Activated naive CD8-positive, alpha-beta T cell (primary cell): ENCODE data around the gene TBRG1.

ENCODE experiments used
- H3K27ac Mint-ChIP-seq: one replicate; pipeline ENCODE4 v1.8.0; 2021; ENCODE audit warnings: mixed read lengths
- H3K27me3 Mint-ChIP-seq: one replicate; pipeline ENCODE4 v1.8.0; 2021; ENCODE audit warnings: mixed read lengths
- H3K36me3 Mint-ChIP-seq: one replicate; pipeline ENCODE4 v1.8.0; 2021; ENCODE audit warnings: mixed read lengths
- H3K4me1 Mint-ChIP-seq: one replicate; pipeline ENCODE4 v1.8.0; 2021; ENCODE audit warnings: low read depth, mixed read lengths
- H3K4me3 Mint-ChIP-seq: one replicate; pipeline ENCODE4 v1.8.0; 2021; ENCODE audit warnings: mild to moderate bottlenecking, mixed read lengths
- H3K9me3 Mint-ChIP-seq: one replicate; pipeline ENCODE4 v1.8.0; 2021; ENCODE audit warnings: low read depth, mixed read lengths

Gene TBRG1

GRCh38 chr11:124639186-124639585 is 16.5 kb downstream of the TBRG1 start:
- Mint-ChIP-seq H3K27me3 (no peaks in the 10 kb centered on the region), H3K27ac (no peak overlapping the region), H3K4me3 (no peak overlapping the region), H3K4me1 (no peaks in the 10 kb centered on the region), H3K9me3 (no peaks in the 10 kb centered on the region), H3K36me3 (peaks cover 2% of the 10 kb centered on the region)

DNA sequence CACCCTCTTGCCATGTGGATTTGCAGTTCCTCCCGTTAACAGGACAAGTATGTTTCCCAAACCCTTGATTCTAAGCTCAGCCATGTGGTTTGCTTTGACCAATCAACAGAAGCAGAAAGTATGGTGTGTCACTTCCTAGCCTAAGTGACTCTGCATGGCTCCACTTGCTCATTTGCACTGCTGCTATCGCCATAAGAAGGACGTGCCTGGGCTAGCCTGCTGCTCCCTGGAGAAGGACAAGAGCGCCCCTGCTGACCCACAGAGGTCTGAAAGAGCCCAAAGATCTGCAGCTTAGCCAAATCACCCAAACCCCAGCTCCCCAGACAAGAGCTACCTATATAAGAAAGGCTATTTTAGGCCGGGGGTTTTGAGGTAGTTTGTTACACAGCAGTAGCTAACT is 18.0 kb downstream of the TBRG1 start:
- peaks cover 3% of the 10 kb centered on the region for H3K4me1 Mint-ChIP-seq

DNA sequence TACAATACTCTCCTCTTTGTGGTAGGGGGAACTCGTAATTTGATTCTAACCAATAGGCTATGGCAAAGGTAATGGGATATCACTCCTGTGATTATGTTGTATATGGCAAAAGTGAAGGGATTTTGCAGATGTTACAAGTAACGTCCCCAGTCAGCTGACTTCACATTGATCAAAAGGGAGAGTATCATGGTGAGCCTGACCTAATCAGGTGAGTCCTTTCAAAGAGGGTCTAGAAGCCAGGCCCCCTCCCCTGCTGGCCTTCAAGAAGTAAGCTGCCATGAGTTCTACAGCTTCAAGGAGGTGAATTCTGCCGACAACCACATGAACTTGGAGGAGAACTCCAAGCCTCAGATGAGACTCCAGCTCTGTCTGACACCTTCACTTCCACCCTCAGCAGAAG is 20.0 kb downstream of the TBRG1 start:
- H3K9me3 Mint-ChIP-seq, result no peaks in the 10 kb centered on the region
- H3K27me3 Mint-ChIP-seq, result no peaks in the 10 kb centered on the region
- H3K27ac Mint-ChIP-seq, result no peak overlapping the region
- no peak overlapping the region for H3K4me3 Mint-ChIP-seq
- peaks cover 3% of the 10 kb centered on the region for H3K4me1 Mint-ChIP-seq
- no peaks in the 10 kb centered on the region for H3K36me3 Mint-ChIP-seq

More for the DNA sequence above, 18.0 kb downstream of the TBRG1 start:
- no peaks in the 10 kb centered on the region for H3K27me3 Mint-ChIP-seq
- H3K36me3 Mint-ChIP-seq, result peaks cover 2% of the 10 kb centered on the region
- no peak overlapping the region for H3K4me3 Mint-ChIP-seq
- H3K9me3 Mint-ChIP-seq, result no peaks in the 10 kb centered on the region
- no peak overlapping the region for H3K27ac Mint-ChIP-seq

DNA sequence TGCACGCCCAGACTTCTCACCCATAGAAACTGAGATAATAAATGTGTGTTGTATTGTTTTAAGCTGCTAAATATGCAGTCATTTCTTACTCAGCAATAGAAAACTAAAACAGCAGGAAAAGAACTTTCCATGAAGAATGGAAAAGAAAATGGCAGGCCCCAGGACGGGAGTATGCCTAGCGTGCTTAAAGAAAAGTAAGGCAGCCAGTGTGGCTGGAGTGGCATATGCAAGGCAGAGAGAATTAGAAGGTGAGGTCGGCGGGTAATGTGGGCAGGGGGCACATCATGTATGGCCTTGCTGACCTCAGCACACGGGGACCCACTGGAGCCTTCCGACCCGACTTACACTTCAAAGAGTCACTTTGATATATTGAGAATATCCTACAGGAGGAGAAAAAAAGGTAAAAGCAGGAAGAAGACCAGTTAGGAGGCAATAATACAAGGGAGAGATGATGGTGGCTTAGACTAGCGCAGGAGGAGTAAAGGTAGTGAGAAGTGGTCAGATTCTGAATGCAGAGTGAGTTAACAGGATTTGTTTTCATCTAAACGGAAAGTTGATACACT is 20.5 kb downstream of the TBRG1 start:
- Mint-ChIP-seq H3K4me3 (no peak overlapping the region), H3K4me1 (peaks cover 3% of the 10 kb centered on the region), H3K27ac (no peak overlapping the region), H3K9me3 (no peaks in the 10 kb centered on the region), H3K27me3 (no peaks in the 10 kb centered on the region), H3K36me3 (no peaks in the 10 kb centered on the region)

- peaks cover 1% of the 10 kb centered on the region for H3K36me3 Mint-ChIP-seq
- no peak overlapping the region for H3K4me3 Mint-ChIP-seq
- no peaks in the 10 kb centered on the region for H3K9me3 Mint-ChIP-seq
- H3K27me3 Mint-ChIP-seq, result no peaks in the 10 kb centered on the region
- peaks cover 3% of the 10 kb centered on the region for H3K4me1 Mint-ChIP-seq
- H3K27ac Mint-ChIP-seq, result no peak overlapping the region
Measured at GRCh38 chr11:124643605-124644425, 21.2 kb downstream of the TBRG1 start.

- H3K27ac Mint-ChIP-seq, result no peak overlapping the region
- no peak overlapping the region for H3K4me3 Mint-ChIP-seq
- H3K9me3 Mint-ChIP-seq, result no peaks in the 10 kb centered on the region
- peaks cover 3% of the 10 kb centered on the region for H3K4me1 Mint-ChIP-seq
- peaks cover 3% of the 10 kb centered on the region for H3K36me3 Mint-ChIP-seq
- no peaks in the 10 kb centered on the region for H3K27me3 Mint-ChIP-seq
Measured at GRCh38 chr11:124644426-124645280, 22.0 kb downstream of the TBRG1 start.

- Mint-ChIP-seq H3K27ac (no peak overlapping the region), H3K4me3 (no peak overlapping the region), H3K9me3 (no peaks in the 10 kb centered on the region), H3K4me1 (peaks cover 3% of the 10 kb centered on the region), H3K27me3 (no peaks in the 10 kb centered on the region), H3K36me3 (peaks cover 3% of the 10 kb centered on the region)
Measured at GRCh38 chr11:124646148-124646547, 23.5 kb downstream of the TBRG1 start.

- Mint-ChIP-seq H3K9me3 (no peaks in the 10 kb centered on the region), H3K4me3 (no peak overlapping the region), H3K27me3 (no peaks in the 10 kb centered on the region), H3K27ac (no peak overlapping the region), H3K36me3 (peaks cover 16% of the 10 kb centered on the region), H3K4me1 (peaks cover 3% of the 10 kb centered on the region)
Measured at GRCh38 chr11:124648610-124649009, 25.9 kb downstream of the TBRG1 start.

DNA sequence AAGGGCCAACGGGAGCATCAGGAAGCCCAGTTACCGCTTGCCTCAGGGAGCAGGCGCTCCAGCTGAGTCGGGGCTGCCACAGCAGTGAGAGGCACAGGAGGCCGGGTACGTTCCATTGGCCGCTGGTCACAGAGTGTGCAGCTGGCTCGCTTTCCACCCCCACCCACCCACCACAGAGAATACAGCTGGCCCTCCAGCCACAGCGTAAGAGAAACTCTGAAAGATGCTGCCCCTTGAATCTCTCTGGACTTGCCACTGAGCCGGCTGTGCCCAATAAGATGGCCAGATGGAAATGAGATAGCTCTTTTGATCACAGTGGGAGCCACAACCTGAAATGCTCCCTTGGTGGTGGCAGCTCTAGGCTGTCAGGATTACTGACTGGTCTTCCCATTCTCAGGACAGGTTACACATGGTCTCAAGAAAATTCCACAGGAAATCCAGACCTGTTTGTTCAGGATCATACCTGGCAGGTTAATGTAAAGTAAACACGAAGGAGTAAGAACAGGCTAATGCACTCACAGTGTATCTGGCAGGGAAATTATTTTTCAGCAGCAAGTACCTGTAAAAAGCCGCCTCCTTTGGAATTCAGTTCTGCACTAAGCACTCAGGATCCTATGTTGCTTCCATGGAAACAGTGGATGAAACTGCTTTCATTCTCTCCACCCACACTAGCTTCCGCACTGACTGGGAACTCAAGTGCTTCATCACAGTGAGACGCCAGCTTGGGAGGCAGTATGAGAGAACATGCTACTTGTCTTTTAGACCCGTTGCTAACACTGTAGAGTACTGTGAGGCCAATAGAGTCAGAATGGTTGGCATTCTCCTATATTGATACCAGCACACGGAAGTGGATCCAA is 34.3 kb downstream of the TBRG1 start:
- H3K27ac Mint-ChIP-seq, result no peak overlapping the region
- peaks cover 12% of the 10 kb centered on the region for H3K36me3 Mint-ChIP-seq
- no peaks in the 10 kb centered on the region for H3K9me3 Mint-ChIP-seq
- no peaks in the 10 kb centered on the region for H3K27me3 Mint-ChIP-seq
- H3K4me3 Mint-ChIP-seq, result no peak overlapping the region
- no peaks in the 10 kb centered on the region for H3K4me1 Mint-ChIP-seq

DNA sequence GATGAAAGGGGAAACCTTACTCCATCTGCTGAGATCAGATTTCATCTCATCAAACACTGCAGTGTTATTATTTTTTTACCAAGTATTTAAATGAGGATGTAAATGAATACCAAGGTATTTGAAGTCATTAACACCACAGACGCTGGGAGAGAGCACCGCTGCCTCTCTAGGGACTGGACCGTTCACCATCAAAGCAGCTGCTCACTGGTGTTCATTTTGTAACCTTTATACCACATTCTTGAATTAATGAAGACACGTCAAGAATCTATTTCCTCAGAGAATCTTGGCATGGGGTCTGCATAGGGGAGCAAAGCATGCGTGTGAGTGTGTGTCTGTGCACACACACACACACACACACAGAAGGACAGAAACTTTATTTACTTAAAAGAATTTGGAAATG is 35.2 kb downstream of the TBRG1 start:
- H3K9me3 Mint-ChIP-seq, result no peaks in the 10 kb centered on the region

GRCh38 chr11:124658501-124658900 is 35.8 kb downstream of the TBRG1 start:
- Mint-ChIP-seq H3K4me1 (no peaks in the 10 kb centered on the region), H3K27ac (no peak overlapping the region), H3K36me3 (peaks cover 5% of the 10 kb centered on the region), H3K4me3 (no peak overlapping the region), H3K9me3 (no peaks in the 10 kb centered on the region), H3K27me3 (no peaks in the 10 kb centered on the region)

More for the DNA sequence above, 35.2 kb downstream of the TBRG1 start:
- peaks cover 10% of the 10 kb centered on the region for H3K36me3 Mint-ChIP-seq
- no peak overlapping the region for H3K27ac Mint-ChIP-seq
- no peaks in the 10 kb centered on the region for H3K4me1 Mint-ChIP-seq
- no peaks in the 10 kb centered on the region for H3K27me3 Mint-ChIP-seq
- no peak overlapping the region for H3K4me3 Mint-ChIP-seq

- no peak overlapping the region for H3K4me3 Mint-ChIP-seq
- H3K36me3 Mint-ChIP-seq, result peaks cover 4% of the 10 kb centered on the region
- H3K27ac Mint-ChIP-seq, result no peak overlapping the region
- H3K9me3 Mint-ChIP-seq, result no peaks in the 10 kb centered on the region
- H3K4me1 Mint-ChIP-seq, result no peaks in the 10 kb centered on the region
- no peaks in the 10 kb centered on the region for H3K27me3 Mint-ChIP-seq
Measured at GRCh38 chr11:124658986-124659385, 36.3 kb downstream of the TBRG1 start.

- Mint-ChIP-seq H3K27me3 (no peaks in the 10 kb centered on the region), H3K9me3 (no peaks in the 10 kb centered on the region), H3K4me1 (no peaks in the 10 kb centered on the region), H3K27ac (no peak overlapping the region), H3K4me3 (no peak overlapping the region), H3K36me3 (peaks cover 11% of the 10 kb centered on the region)
Measured at GRCh38 chr11:124661553-124661952, 38.9 kb downstream of the TBRG1 start.

GRCh38 chr11:124662106-124662505 is 39.4 kb downstream of the TBRG1 start:
- Mint-ChIP-seq H3K27ac (no peak overlapping the region), H3K36me3 (peaks cover 11% of the 10 kb centered on the region), H3K9me3 (no peaks in the 10 kb centered on the region), H3K4me1 (no peaks in the 10 kb centered on the region), H3K4me3 (no peak overlapping the region), H3K27me3 (no peaks in the 10 kb centered on the region)
